OCI-LY3 (cell line): ENCODE results near the gene SLC16A7.

Experiments
- EZH2phosphoT487 ChIP-seq: fragments of 200-600 bp; shearing (Covaris generic); IDR thresholded peaks from 2 replicates; pipeline ENCODE4 v1.6.1; 2018; ENCODE audit warnings: antibody characterized with exemption, mixed run types, low read depth
- TF ChIP-seq, protein P1 (sequence below): fragments of 200-600, 300-600 bp; sonication (generic); IDR thresholded peaks from 2 replicates; pipeline ENCODE4 v1.5.1; 2014; ENCODE audit warnings: antibody characterized with exemption, low read length, low read depth

DNA sequence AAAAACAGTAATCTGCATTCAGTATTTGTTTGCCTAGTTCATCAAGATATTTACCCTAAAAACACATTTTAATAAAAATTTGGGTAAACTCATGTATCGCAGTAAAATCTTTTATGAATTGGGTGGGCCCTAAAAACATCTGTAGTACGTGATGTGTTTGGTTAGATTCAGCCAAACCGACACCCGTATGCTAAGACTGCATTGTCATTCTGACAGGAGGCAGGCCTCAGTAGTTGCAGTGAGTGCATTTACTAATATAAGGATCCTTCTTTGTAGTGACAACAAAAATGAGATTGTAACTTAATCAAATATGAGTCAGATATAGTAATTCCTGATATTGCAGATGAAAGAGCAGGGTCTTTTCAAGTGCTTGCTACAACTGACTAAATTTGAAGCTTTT lies 191.8 kb downstream of the SLC16A7 start:
- no peak for TF ChIP-seq EZH2phosphoT487
- TF ChIP-seq, protein P1, sequence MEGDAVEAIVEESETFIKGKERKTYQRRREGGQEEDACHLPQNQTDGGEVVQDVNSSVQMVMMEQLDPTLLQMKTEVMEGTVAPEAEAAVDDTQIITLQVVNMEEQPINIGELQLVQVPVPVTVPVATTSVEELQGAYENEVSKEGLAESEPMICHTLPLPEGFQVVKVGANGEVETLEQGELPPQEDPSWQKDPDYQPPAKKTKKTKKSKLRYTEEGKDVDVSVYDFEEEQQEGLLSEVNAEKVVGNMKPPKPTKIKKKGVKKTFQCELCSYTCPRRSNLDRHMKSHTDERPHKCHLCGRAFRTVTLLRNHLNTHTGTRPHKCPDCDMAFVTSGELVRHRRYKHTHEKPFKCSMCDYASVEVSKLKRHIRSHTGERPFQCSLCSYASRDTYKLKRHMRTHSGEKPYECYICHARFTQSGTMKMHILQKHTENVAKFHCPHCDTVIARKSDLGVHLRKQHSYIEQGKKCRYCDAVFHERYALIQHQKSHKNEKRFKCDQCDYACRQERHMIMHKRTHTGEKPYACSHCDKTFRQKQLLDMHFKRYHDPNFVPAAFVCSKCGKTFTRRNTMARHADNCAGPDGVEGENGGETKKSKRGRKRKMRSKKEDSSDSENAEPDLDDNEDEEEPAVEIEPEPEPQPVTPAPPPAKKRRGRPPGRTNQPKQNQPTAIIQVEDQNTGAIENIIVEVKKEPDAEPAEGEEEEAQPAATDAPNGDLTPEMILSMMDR: no peak
